ENCODE data around the gene FIBP.
"Not testable (repeated sequence)": the region's sequence is repeated elsewhere in the genome, so short reads cannot be mapped to it uniquely, and the experiment has no call there.

FIBP gene

DNA sequence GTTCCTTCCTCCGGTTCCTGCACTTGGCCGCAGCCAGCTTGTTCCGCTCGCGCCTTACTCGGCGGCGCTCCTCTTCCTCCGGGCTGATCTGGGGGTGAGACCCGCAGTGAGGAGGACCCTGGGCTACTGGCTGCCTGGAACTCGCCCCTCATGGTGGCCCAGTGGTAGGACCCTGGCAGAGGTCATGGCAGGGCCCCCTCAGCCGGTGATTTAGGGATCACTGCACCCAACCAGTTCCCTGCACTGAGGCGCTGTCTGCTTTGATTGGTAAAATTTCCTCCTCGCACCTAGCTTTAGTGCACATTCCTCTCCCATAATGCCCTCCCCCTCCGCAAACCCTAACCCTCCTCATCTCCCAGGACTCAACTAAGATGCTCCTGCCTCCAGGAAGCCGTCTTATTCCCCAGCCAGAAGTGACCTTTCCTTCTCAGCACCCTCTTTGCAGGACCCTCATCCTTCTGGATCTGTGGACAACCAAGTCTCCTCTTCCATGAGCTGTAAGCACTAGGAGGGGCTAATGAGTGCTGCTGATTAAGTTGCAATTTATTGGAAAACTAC is 5.8 kb upstream of the FIBP start:
- TF ChIP-seq, protein P1, sequence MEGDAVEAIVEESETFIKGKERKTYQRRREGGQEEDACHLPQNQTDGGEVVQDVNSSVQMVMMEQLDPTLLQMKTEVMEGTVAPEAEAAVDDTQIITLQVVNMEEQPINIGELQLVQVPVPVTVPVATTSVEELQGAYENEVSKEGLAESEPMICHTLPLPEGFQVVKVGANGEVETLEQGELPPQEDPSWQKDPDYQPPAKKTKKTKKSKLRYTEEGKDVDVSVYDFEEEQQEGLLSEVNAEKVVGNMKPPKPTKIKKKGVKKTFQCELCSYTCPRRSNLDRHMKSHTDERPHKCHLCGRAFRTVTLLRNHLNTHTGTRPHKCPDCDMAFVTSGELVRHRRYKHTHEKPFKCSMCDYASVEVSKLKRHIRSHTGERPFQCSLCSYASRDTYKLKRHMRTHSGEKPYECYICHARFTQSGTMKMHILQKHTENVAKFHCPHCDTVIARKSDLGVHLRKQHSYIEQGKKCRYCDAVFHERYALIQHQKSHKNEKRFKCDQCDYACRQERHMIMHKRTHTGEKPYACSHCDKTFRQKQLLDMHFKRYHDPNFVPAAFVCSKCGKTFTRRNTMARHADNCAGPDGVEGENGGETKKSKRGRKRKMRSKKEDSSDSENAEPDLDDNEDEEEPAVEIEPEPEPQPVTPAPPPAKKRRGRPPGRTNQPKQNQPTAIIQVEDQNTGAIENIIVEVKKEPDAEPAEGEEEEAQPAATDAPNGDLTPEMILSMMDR (IDR thresholded peaks at IDR 0.05; ENCODE audit: extremely low read depth, missing control alignments): no peak
- no peak for DNase-seq (ENCODE audit: low spot score)

DNA sequence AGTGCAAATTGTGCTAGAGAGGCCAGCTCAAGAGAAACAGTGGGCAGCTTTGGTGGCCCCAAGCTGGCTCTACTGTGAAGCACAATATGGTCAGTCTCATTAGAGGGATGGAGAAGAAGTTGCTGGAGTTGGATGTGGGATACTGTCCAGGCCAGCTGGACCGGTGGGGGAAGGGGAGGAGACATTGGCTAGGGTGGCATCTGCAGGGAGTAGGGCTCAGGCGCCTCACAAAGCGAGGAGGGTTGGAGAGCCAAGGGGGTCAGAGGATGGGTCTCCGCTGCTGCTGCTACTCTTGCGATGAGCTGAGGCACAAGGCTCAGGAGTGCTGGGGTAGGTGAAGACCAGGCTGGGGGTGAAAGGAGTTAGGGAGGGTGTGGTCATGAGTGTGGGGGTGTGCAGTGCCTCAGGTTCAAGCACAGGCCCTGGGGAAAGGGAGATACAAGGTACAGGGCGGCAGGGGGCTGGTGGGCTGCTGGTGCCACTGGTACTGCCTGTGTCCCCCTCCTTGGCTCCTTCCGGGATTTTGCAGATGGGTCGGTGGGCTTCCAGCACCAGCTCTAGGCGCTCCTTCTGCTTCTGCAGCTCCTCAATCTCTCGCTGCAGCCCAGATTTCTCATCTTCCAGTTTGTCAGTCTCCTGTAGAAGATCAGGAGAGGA is 4.5 kb upstream of the FIBP start:
- no peak for DNase-seq (ENCODE audit: low spot score)
- TF ChIP-seq, protein P1 (IDR thresholded peaks at IDR 0.05; ENCODE audit: extremely low read depth, missing control alignments): no peak

DNA sequence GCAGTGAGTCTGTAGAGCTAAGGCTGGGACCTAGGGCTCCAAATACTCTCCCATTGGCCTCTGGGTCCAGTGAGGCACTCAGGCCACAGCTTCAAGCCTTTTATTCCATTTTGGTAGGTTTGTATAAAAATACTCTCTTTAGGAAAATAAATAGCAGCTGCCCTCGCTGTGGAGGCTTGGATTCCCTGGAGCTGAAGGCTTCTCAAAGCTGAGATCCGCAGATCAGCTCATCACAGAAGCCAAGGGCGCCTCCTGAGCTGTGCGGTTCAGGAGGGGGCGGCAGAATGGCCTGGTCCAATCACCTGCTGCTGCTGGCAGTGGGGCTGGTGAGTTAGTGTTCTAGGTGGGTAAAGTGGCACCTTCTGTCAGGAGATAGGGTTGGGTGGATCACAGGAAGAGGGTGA is 3.9 kb upstream of the FIBP start:
- DNase-seq (ENCODE audit: low spot score): not testable (repeated sequence)

DNA sequence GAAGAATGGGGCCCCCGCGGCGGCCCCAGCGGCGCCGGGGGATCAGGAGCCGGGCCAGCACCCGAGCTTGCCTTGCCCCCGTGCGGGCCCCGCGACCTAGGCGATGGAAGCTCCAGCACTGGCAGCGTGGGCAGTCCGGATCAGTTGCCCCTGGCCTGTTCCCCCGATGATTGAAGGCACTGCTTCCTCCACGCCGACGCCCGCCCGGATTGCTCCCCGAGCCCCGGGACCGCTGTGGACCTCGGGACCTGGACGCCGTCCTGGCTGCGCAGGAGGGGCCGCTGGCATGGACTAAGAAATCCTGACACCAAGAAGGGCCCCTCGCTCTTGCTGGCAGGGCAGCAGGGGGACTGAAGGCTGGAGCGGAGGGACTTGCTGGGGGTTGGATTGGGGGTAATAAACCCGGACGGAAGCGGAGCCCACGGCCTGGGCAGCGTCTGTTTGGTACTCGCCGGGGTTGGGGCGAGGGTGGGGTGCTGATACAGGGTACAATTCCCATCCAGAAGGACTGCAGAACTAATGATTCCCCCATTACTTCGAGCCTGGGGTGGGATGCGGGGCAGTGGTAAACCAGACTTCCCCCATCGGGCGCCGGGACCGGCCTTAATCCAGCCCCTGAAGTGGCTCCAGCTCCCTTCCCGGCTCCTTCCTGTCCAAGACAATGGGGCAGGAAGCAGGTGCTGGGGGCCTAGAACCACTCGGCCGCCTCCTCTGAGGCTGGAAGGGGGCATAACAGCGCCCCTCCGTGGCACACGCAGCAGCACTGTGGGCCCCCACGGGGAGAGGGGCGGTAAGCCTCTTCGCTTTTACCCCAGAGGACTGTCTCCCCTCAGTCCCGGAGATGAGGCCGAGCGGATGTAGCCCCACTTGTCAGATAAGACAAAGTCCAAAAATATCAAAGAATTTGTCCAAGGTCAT is 3.2 kb upstream of the FIBP start:
- no peak for DNase-seq (ENCODE audit: low spot score)
- TF ChIP-seq, protein P1 (IDR thresholded peaks at IDR 0.05; ENCODE audit: extremely low read depth, missing control alignments): peak; percentile 40

DNA sequence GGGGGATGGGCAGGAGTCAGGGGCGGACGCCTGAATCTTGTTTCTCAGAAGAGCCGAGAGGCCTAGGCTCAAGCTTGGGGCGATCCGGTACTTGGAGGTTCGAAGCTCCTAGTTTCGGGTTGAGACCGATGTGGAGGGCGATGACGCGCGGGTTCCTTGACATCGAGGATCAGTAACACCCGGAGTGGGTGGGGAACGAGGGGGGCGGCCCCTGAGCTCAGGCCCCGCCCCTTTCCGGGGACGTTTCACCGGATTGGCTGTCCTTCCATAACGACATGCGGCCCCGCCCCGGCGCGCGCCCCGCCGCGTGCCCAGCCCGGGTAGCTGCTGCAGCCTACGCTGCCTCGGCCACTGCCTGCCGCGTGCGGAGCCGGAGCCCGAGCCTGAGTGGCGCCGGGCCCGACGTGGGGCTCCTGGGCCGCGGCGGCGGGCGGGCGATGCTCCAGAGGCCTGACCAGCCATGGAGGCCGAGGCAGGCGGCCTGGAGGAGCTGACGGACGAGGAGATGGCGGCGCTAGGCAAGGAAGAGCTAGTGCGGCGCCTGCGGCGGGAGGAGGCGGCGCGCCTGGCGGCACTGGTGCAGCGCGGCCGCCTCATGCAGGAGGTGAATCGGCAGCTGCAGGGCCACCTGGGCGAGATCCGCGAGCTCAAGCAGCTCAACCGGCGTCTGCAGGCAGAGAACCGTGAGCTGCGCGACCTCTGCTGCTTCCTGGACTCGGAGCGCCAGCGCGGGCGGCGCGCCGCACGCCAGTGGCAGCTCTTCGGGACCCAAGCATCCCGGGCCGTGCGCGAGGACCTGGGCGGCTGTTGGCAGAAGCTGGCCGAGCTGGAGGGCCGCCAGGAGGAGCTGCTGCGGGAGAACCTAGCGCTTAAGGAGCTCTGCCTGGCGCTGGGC is 2.3 kb upstream of the FIBP start, which contains the start of gene CCDC85B:
Gene CCDC85B (plus strand): TSS at position 350 of the 895 bp plus-strand sequence. CDS start 111 bp downstream, at position 461.
- peak; percentile 97 for DNase-seq (ENCODE audit: low spot score)
- TF ChIP-seq, protein P1 (IDR thresholded peaks at IDR 0.05; ENCODE audit: extremely low read depth, missing control alignments): no peak

DNA sequence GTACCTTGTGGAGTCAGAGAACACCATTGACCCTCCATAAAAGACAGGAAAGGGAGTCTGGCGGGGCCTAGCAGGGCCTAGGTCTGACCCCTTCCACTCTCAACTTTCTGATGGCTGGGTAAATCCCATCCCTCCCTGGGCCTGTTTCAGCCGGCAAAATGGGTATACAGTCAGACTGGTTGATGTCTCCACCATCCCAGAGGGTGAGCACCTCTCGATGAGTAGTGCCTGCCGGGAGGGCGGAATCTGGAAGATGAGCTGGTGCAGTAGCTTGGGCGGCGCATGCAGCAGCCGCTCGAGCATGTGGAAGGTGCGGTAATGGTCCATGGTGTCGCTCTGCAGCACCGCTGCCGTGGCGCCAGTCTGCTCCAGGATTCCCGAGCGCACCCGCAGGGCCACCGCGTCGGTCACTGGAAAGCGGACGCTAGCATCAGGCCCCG is 528 bp downstream of the FIBP start:
- TF ChIP-seq, protein P1 (IDR thresholded peaks at IDR 0.05; ENCODE audit: extremely low read depth, missing control alignments): no peak
- DNase-seq (ENCODE audit: low spot score): no peak
